K562 (cell line): ENCODE data around the gene GPR176. TPM values are rescaled to one million over a fixed set of nuclear protein-coding genes. Genes with fewer than 3 reads are reported as not detected.
A peak's percentile ranks its signal among the peaks of the same experiment; 100 is the strongest.

Source experiments
- ARHGAP35 ChIP-seq: fragments of 450-650 bp; IDR thresholded peaks from 2 replicates; pipeline ENCODE4 v1.6.1; 2018; ENCODE audit not compliant: partially characterized antibody
- ARID1B ChIP-seq: fragments of 450-650 bp; IDR thresholded peaks from 2 replicates; pipeline ENCODE4 v1.6.1; 2016; ENCODE audit warnings: antibody characterized with exemption, mild to moderate bottlenecking, inconsistent platforms
- ATF1 ChIP-seq, 2 experiments: fragments of 450-650 bp in 1 of 2; IDR thresholded peaks; 2 replicates each; pipeline ENCODE4 v1.6.1; 2016; ENCODE audit warnings: missing compliant biosample characterization in 1 of 2, missing genetic modification characterization in 1 of 2
- CC2D1A ChIP-seq: fragments of 450-650 bp; IDR thresholded peaks from 2 replicates; pipeline ENCODE4 v1.6.1; 2017; ENCODE audit warnings: mild to moderate bottlenecking
- ETV1 ChIP-seq: fragments of 450-650 bp; conservative IDR thresholded peaks from 2 replicates; pipeline ENCODE4 v1.6.1; 2016; ENCODE audit warnings: missing genetic modification characterization, control low read depth, low read depth, missing compliant biosample characterization
- KDM1A ChIP-seq, 2 experiments: fragments of 450-650 bp; IDR thresholded peaks; 2 replicates each; pipeline ENCODE4 v1.6.1; 2016; ENCODE audit warnings: mild to moderate bottlenecking in 2 of 2
- NFIC ChIP-seq: fragments of 450-650 bp; IDR thresholded peaks from 2 replicates; pipeline ENCODE4 v1.6.1; 2017; ENCODE audit warnings: mild to moderate bottlenecking, inconsistent platforms
- NFYB ChIP-seq: IDR thresholded peaks from 2 replicates; pipeline ENCODE4 v1.6.1; 2011; ENCODE audit warnings: mild to moderate bottlenecking, moderate library complexity; ENCODE audit not compliant: insufficient read length; ENCODE audit errors: extremely low read depth
- PML ChIP-seq: IDR thresholded peaks from 2 replicates; pipeline ENCODE4 v1.6.1; 2012; ENCODE audit warnings: low read length, inconsistent platforms
- TBP ChIP-seq: optimal IDR thresholded peaks from 2 replicates; pipeline ENCODE3; 2011; ENCODE audit warnings: low read depth, low read length, improper control_type of control experiment
- ZNF384 ChIP-seq: IDR thresholded peaks from 2 replicates; pipeline ENCODE4 v1.6.1; 2012; ENCODE audit warnings: low read depth, low read length, improper control_type of control experiment
- polyA plus RNA-seq, 8 experiments: library from polyadenylated mRNA; depleted of rRNA in 4 of 8; stranded (reverse) in 5 of 8; unstranded in 3 of 8; fragments of >200 nt; fragmentation: Nextera tagmentation in 2 of 8; fragmentation: Illumina TruSeq in 1 of 8; extraction: Ambion mirVana in 2 of 8; extraction: Trizol in 1 of 8; gene quantifications; 2 replicates each; pipeline versions ENCODE4 v1.2.1 to v1.2.3, GENCODE V29; 2011 to 2014; ENCODE audit warnings: inconsistent platforms in 1 of 8, missing spikeins in 1 of 8
- total RNA-seq, 7 experiments: library from RNA; depleted of rRNA in 6 of 7; stranded (reverse); fragments of >200 nt in 6 of 7; fragmentation: Illumina TruSeq in 2 of 7; extraction: Trizol in 2 of 7; gene quantifications; 2 replicates each; pipeline versions ENCODE4 v1.2.1 to v1.2.3, GENCODE V29; 2011 to 2021; ENCODE audit warnings: low replicate concordance in 1 of 7
- TF ChIP-seq, protein P1 (sequence below): fragments of 250-450 bp; sonication (Bioruptor Pico); IDR thresholded peaks from 2 replicates; pipeline ENCODE4 v1.8.0; 2021; ENCODE audit warnings: borderline replicate concordance, mild to moderate bottlenecking, moderate library complexity; ENCODE audit not compliant: poor library complexity, severe bottlenecking
- TF ChIP-seq, protein P2 (sequence below), 2 experiments: fragments of 450-650 bp; conservative IDR thresholded peaks; 2 replicates each; pipeline ENCODE4 v1.6.1; 2017; ENCODE audit warnings: mild to moderate bottlenecking in 2 of 2, moderate library complexity in 2 of 2
- TF ChIP-seq, protein P3 (sequence below), 2 experiments: fragments of 150-350 bp in 1 of 2; IDR thresholded peaks; 2 replicates each; pipeline ENCODE4 v1.6.1; 2012 to 2016; ENCODE audit warnings: low read depth in 2 of 2, low read length in 2 of 2, mild to moderate bottlenecking in 1 of 2, moderate library complexity in 1 of 2
- TF ChIP-seq, protein P4 (sequence below), 3 experiments: fragments of 200-800 bp in 1 of 3; fragments of 250-450 bp in 1 of 3; fragments of 450-650 bp in 1 of 3; sonication (Bioruptor Pico) in 1 of 3; sonication (Bioruptor generic) in 1 of 3; formaldehyde crosslinking in 1 of 3; IDR thresholded peaks; 2 replicates each; pipeline versions ENCODE4 v1.6.1 to v1.8.0; 2016 to 2022; ENCODE audit warnings: mild to moderate bottlenecking in 2 of 3, missing genetic modification characterization in 2 of 3, missing compliant biosample characterization in 1 of 3, moderate library complexity in 1 of 3

GPR176 gene
- total and polyA plus RNA-seq, 9 of the 15 experiments (the other 6 are each of a cell fraction or from before 2014, with no cell fraction given), result 0.03 to 1.2 (median 0.76) TPM

DNA sequence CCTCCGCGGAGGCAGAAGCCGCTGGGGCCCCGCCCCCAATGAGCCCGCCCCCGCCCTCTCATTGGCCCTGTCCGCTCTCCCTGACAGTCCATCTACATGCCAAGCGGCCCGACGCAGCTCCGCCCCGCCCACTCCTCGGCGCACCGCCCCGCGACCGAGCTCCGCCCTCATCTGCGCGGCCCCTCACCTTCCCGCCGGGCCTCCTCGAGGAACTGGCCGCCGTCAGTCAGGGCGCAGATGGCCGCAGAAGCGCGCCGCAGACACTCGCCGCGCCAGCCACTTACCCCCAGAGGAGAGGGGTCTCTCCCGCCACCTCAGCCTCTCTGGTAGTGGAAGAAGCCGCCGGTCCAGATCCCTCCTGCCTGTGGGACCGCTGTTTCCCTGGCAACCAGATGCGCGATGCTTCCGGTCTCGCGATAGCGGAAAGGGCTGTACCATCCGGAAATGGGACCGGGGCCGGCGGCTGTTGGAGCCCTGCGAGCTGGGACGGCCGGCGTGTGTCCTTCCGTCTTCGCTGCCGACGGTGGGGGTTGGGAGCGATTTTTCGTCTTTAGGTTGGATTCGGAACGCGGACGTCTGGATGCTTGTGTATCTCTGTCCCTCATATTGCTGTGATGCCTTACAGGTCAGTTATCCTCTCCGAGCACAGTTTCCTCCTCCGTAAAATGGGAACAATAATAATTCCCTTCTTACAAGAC lies 137.5 kb downstream of the GPR176 start, which contains the start of gene FSIP1 (continued):
- TF ChIP-seq, protein P1, sequence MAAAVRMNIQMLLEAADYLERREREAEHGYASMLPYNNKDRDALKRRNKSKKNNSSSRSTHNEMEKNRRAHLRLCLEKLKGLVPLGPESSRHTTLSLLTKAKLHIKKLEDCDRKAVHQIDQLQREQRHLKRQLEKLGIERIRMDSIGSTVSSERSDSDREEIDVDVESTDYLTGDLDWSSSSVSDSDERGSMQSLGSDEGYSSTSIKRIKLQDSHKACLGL, result no peak
- TF ChIP-seq ZNF384 (no peak), ARHGAP35 (peak; percentile 94), ETV1 (tag) (peak; percentile 91), ATF1 (CRISPR knock-in tag; IDR thresholded peaks at IDR 0.05) (no peak), ATF1 (tag; IDR thresholded peaks at IDR 0.05) (peak; percentile 79), CC2D1A (peak; percentile 76), ARID1B (peak; percentile 6; the same call in 1 of the 2 replicates), PML (peak; percentile 51; the same call in 1 of the 2 replicates), NFYB (peak; percentile 21), NFIC (peak; percentile 26; the same call in 1 of the 2 replicates), TBP (peak; percentile 73), KDM1A (IDR thresholded peaks at IDR 0.05) (peak; percentile 48 to 74)
- TF ChIP-seq, protein P2, sequence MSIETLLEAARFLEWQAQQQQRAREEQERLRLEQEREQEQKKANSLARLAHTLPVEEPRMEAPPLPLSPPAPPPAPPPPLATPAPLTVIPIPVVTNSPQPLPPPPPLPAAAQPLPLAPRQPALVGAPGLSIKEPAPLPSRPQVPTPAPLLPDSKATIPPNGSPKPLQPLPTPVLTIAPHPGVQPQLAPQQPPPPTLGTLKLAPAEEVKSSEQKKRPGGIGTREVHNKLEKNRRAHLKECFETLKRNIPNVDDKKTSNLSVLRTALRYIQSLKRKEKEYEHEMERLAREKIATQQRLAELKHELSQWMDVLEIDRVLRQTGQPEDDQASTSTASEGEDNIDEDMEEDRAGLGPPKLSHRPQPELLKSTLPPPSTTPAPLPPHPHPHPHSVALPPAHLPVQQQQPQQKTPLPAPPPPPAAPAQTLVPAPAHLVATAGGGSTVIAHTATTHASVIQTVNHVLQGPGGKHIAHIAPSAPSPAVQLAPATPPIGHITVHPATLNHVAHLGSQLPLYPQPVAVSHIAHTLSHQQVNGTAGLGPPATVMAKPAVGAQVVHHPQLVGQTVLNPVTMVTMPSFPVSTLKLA (conservative IDR thresholded peaks at IDR 0.05), result peak; percentile 58 to 86; a peak in 3 of 4 replicates
- TF ChIP-seq, protein P3, sequence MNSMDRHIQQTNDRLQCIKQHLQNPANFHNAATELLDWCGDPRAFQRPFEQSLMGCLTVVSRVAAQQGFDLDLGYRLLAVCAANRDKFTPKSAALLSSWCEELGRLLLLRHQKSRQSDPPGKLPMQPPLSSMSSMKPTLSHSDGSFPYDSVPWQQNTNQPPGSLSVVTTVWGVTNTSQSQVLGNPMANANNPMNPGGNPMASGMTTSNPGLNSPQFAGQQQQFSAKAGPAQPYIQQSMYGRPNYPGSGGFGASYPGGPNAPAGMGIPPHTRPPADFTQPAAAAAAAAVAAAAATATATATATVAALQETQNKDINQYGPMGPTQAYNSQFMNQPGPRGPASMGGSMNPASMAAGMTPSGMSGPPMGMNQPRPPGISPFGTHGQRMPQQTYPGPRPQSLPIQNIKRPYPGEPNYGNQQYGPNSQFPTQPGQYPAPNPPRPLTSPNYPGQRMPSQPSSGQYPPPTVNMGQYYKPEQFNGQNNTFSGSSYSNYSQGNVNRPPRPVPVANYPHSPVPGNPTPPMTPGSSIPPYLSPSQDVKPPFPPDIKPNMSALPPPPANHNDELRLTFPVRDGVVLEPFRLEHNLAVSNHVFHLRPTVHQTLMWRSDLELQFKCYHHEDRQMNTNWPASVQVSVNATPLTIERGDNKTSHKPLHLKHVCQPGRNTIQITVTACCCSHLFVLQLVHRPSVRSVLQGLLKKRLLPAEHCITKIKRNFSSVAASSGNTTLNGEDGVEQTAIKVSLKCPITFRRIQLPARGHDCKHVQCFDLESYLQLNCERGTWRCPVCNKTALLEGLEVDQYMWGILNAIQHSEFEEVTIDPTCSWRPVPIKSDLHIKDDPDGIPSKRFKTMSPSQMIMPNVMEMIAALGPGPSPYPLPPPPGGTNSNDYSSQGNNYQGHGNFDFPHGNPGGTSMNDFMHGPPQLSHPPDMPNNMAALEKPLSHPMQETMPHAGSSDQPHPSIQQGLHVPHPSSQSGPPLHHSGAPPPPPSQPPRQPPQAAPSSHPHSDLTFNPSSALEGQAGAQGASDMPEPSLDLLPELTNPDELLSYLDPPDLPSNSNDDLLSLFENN (IDR thresholded peaks at IDR 0.05; ENCODE audit: low read depth in 2 of 2, low read length in 2 of 2), result no peak
- TF ChIP-seq, protein P4, sequence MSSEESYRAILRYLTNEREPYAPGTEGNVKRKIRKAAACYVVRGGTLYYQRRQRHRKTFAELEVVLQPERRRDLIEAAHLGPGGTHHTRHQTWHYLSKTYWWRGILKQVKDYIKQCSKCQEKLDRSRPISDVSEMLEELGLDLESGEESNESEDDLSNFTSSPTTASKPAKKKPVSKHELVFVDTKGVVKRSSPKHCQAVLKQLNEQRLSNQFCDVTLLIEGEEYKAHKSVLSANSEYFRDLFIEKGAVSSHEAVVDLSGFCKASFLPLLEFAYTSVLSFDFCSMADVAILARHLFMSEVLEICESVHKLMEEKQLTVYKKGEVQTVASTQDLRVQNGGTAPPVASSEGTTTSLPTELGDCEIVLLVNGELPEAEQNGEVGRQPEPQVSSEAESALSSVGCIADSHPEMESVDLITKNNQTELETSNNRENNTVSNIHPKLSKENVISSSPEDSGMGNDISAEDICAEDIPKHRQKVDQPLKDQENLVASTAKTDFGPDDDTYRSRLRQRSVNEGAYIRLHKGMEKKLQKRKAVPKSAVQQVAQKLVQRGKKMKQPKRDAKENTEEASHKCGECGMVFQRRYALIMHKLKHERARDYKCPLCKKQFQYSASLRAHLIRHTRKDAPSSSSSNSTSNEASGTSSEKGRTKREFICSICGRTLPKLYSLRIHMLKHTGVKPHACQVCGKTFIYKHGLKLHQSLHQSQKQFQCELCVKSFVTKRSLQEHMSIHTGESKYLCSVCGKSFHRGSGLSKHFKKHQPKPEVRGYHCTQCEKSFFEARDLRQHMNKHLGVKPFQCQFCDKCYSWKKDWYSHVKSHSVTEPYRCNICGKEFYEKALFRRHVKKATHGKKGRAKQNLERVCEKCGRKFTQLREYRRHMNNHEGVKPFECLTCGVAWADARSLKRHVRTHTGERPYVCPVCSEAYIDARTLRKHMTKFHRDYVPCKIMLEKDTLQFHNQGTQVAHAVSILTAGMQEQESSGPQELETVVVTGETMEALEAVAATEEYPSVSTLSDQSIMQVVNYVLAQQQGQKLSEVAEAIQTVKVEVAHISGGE (CRISPR knock-in tag; IDR thresholded peaks at IDR 0.05), result peak in 1 of 3 experiments; percentile 90; a peak in 2 of 6 replicates
